ENCODE data around the gene MYL11.

Gene MYL11

DNA sequence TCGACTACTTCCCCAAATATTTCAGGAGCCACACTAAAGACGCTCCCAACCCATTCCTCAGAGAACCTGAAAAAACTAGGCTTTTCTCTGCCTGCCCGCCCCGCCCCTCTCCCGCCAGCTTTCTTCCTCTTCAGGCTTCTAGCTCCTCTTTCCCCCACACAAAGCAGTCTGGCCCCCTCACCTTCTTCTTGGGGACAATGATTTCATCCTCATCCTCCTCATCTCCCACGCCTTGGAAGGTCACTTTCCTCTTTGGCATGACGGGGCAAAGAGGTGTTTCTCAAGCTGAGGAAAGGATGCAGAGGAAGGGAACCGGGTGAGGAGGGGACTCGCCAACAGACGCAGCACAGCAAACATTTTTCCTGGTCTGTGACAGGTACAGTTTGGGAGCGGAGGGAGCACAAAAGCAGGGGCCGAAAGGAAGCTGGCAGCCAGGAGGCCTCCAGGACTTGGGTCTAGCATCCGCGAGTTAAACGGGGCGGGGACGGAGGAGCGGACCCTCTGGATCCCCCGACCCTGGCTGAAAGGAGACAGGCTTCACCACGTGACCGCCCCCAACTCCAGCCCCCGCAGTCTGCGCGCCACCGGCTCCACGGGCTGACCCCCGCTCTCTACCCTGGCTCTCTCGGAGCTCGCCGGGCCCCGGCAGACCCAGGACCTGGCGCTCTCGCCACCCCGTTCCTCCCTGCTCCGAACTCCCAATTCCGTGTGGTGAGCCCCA, 20.0 kb upstream of the MYL11 start:
- DNase-seq (ENCODE audit: extremely low spot score) = no peak
- POLR2A ChIA-PET = interaction anchor here (0.6 to 7.6 kb wide), 19 partner anchors 8 to 344 kb away, joined by 3 to 95 read pairs (median 4); partner anchors contain the start of genes DCTPP1, MAPK3, SEPTIN1 and SRCAP
- no peak for TF ChIP-seq ELF4 (IDR thresholded peaks at IDR 0.05)
- TF ChIP-seq FOXK2 (IDR thresholded peaks at IDR 0.05) = no peak
- TF ChIP-seq FOXM1 (IDR thresholded peaks at IDR 0.05; ENCODE audit: borderline replicate concordance) = no peak
- no peak for TF ChIP-seq SUZ12 (IDR thresholded peaks at IDR 0.05)
- no peak for TF ChIP-seq SP1 (IDR thresholded peaks at IDR 0.05)
- no peak for TF ChIP-seq HDGF (IDR thresholded peaks at IDR 0.05; ENCODE audit: borderline replicate concordance)
- no peak for TF ChIP-seq CTBP1 (IDR thresholded peaks at IDR 0.05; ENCODE audit: borderline replicate concordance)
- TF ChIP-seq, protein P1, sequence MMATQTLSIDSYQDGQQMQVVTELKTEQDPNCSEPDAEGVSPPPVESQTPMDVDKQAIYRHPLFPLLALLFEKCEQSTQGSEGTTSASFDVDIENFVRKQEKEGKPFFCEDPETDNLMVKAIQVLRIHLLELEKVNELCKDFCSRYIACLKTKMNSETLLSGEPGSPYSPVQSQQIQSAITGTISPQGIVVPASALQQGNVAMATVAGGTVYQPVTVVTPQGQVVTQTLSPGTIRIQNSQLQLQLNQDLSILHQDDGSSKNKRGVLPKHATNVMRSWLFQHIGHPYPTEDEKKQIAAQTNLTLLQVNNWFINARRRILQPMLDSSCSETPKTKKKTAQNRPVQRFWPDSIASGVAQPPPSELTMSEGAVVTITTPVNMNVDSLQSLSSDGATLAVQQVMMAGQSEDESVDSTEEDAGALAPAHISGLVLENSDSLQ (IDR thresholded peaks at IDR 0.05) = no peak
- TF ChIP-seq ZNF384 (IDR thresholded peaks at IDR 0.05) = no peak
- TF ChIP-seq NFRKB (IDR thresholded peaks at IDR 0.05) = no peak
- no peak for TF ChIP-seq FOXA1 (IDR thresholded peaks at IDR 0.05)
- no peak for TF ChIP-seq BHLHE40 (IDR thresholded peaks at IDR 0.05; ENCODE audit: borderline replicate concordance)
- TF ChIP-seq LEF1 (IDR thresholded peaks at IDR 0.05; ENCODE audit: borderline replicate concordance) = no peak
- TF ChIP-seq TARDBP (IDR thresholded peaks at IDR 0.05) = no peak
- TF ChIP-seq ARNT (IDR thresholded peaks at IDR 0.05) = no peak
- TF ChIP-seq L3MBTL2 (conservative IDR thresholded peaks at IDR 0.05) = no peak
- CTCF ChIA-PET = interaction anchor here (3.1 kb wide), 1 partner anchor 17 kb away, joined by 10 read pairs; no protein-coding TSS in a partner anchor

DNA sequence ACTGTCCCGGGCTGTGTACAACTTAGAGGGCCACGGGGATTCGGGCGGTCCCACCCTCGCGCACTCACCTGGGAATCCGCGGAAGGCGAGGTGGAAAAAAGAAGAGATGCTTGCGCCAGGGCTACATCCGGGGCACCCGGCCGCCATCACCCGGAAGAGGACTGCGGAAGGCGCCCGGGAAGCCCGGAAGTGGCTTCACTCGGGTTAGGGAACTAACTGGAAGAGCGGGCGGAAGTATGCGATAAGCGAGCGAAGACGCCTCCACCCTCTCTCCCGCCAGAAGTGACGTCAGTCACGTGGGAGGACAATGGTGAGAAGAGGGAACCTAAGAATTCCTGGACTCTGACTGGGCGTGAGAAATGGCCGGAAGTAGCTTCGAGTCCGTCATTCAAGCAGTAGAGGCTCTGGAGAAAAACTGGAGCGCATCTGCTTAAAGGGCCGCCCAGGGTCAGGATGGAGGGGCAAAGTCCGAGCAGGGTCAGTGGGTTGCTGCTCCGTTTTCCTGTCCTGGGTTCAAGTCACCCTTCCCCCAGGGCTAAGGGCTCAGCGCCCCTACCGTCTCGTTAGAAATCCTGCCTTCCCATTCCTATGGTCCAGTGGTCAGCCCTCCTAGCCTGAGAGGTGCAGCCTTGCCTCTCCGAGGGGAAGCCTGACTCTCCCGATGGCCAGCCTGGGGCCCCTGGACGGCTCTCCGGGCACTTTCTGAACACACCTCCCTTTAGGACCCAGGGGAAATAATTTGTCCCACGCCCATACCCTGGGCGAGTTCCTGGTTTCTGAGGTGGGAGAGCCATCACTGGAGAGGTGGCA, 19.3 kb upstream of the MYL11 start, which contains the start of gene CD2BP2:
Gene CD2BP2 (minus strand): TSS at position 165 of the 810 bp plus-strand sequence. CDS start 627 bp downstream, outside the sequence.
- TF ChIP-seq BHLHE40 (IDR thresholded peaks at IDR 0.05; ENCODE audit: borderline replicate concordance) = no peak
- TF ChIP-seq FOXK2 (IDR thresholded peaks at IDR 0.05) = no peak
- peak; percentile 99 for TF ChIP-seq ELF4 (IDR thresholded peaks at IDR 0.05)
- peak; percentile 61; the same call in 1 of the 2 replicates for TF ChIP-seq FOXM1 (IDR thresholded peaks at IDR 0.05; ENCODE audit: borderline replicate concordance)
- TF ChIP-seq, protein P1 (IDR thresholded peaks at IDR 0.05) = peak; percentile 86
- peak; percentile 96 for TF ChIP-seq L3MBTL2 (conservative IDR thresholded peaks at IDR 0.05)
- no peak for TF ChIP-seq CTBP1 (IDR thresholded peaks at IDR 0.05; ENCODE audit: borderline replicate concordance)
- no peak for TF ChIP-seq SUZ12 (IDR thresholded peaks at IDR 0.05)
- TF ChIP-seq ZNF384 (IDR thresholded peaks at IDR 0.05) = no peak
- no peak for TF ChIP-seq TARDBP (IDR thresholded peaks at IDR 0.05)
- TF ChIP-seq LEF1 (IDR thresholded peaks at IDR 0.05; ENCODE audit: borderline replicate concordance) = no peak
- CTCF ChIA-PET = interaction anchor here (3.1 kb wide), 1 partner anchor 16 kb away, joined by 10 read pairs; no protein-coding TSS in a partner anchor
- POLR2A ChIA-PET = interaction anchor here (0.8 to 7.6 kb wide), 19 partner anchors 9 to 279 kb away, joined by 3 to 95 read pairs (median 4); partner anchors contain the start of genes DCTPP1, SEPTIN1, TBC1D10B and YPEL3
- DNase-seq (ENCODE audit: extremely low spot score) = peak; percentile 99

DNA sequence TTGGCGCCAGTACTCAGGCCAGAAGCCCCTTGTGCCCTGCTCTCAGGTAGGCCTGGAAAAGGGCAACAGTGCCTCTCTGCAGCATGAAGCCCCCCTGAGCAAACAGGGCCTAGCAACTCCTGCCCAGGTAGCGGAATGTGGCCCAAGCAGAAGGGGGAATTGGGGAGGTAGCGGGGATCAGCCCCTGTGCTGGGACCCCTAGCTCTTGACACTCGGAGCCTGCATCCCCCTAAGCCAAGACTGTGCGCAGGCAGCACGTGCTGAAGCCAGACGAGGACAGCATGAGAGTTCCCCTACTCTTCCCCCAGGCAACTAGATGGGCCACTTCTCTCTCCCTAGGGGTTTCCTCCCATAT, 18.7 kb upstream of the MYL11 start:
- no peak for TF ChIP-seq SUZ12 (IDR thresholded peaks at IDR 0.05)
- no peak for TF ChIP-seq ARNT (IDR thresholded peaks at IDR 0.05)
- TF ChIP-seq L3MBTL2 (conservative IDR thresholded peaks at IDR 0.05) = peak; percentile 87
- TF ChIP-seq ZNF384 (IDR thresholded peaks at IDR 0.05) = no peak
- no peak for DNase-seq (ENCODE audit: extremely low spot score)
- ChIA-PET CTCF (no interaction called here), POLR2A (interaction anchor here (0.8 to 7.6 kb wide), 12 partner anchors 9 to 278 kb away, joined by 3 to 95 read pairs (median 4); partner anchors contain the start of genes DCTPP1, TBC1D10B, YPEL3 and ZNF48)

DNA sequence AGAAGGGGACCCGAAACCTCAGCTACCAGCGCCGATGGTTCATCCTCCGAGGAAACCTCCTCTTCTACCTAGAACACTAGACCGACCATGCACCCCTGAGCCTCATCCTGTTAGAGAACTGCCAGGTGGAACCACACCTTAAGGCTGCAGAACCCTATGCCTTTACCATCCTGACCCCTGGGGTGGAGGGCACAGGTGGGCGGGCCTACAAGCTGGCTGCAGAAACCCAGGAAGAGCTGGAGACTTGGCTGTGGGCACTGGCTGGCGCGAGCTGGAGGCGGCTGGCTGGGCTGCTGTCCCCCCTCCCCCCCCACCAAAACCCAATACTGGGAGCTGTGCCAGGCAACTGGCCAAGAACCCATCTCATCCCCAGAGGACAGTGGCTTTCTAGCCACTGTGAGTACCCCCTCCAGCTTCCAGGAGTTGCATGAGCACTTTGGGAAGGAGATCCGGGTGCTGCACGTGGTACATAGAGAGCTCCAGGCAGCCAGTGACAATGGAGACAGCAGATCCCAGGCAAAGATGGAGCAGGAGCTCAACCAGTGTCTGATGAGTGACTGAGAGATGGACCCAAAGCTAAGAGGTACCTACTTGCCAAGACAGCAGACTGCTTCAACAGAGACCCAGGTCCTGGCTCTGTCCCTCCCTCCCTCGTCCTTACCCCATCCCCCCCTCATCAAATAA, 18.1 kb upstream of the MYL11 start:
- ChIA-PET POLR2A (interaction anchor here (1.2 to 7.6 kb wide), 6 partner anchors 8 to 51 kb away, joined by 3 to 95 read pairs (median 12); partner anchors contain the start of genes TBC1D10B, ZNF48 and ZNF771), CTCF (interaction anchor here (2.0 kb wide), 1 partner anchor 53 kb away, joined by 5 read pairs; no protein-coding TSS in a partner anchor)
- no peak for TF ChIP-seq ARNT (IDR thresholded peaks at IDR 0.05)
- TF ChIP-seq L3MBTL2 (conservative IDR thresholded peaks at IDR 0.05) = no peak
- no peak for TF ChIP-seq FOXM1 (IDR thresholded peaks at IDR 0.05; ENCODE audit: borderline replicate concordance)
- no peak for TF ChIP-seq ELF4 (IDR thresholded peaks at IDR 0.05)
- TF ChIP-seq FOXK2 (IDR thresholded peaks at IDR 0.05) = no peak
- DNase-seq (ENCODE audit: extremely low spot score) = no peak

DNA sequence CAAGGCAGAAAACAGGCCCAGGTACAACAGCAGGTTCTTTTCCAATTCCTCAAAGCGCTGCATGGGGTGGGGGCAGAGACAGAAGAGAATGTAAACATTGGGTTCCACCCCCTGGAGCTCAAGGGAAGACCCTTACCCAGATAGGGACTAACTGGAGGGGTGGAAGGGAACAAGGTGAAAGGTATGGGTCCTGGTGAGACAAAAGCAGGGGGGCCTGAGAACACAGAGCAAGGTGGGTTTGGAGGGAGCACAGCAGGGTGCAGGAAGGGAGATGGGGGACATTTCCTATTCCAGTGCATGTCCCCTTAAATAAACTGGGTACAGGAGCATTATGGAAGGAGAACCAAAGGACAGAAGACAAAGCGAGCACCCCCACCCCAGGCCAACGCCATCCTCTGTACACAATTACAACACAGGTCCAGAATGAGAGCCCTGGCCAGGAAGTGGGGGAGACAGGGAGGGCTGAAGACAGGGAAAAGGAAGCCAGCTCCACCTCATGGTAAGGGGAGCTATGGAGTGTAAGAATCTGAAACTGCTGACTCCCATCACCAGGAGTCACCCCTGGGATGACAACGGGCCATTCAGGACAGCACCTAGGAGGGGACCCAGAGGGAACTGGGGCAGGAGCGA, 17.4 kb upstream of the MYL11 start:
- ChIA-PET POLR2A (interaction anchor here (0.8 to 7.6 kb wide), 7 partner anchors 8 to 50 kb away, joined by 3 to 95 read pairs (median 7); partner anchors contain the start of genes TBC1D10B, ZNF48 and ZNF771), CTCF (interaction anchor here (2.0 kb wide), 1 partner anchor 53 kb away, joined by 5 read pairs; no protein-coding TSS in a partner anchor)
- TF ChIP-seq TARDBP (IDR thresholded peaks at IDR 0.05) (no peak), NFRKB (IDR thresholded peaks at IDR 0.05) (no peak), ARNT (IDR thresholded peaks at IDR 0.05) (no peak), ZNF384 (IDR thresholded peaks at IDR 0.05) (no peak), SP1 (IDR thresholded peaks at IDR 0.05) (no peak), SUZ12 (IDR thresholded peaks at IDR 0.05) (no peak), LEF1 (IDR thresholded peaks at IDR 0.05; ENCODE audit: borderline replicate concordance) (no peak), HDGF (IDR thresholded peaks at IDR 0.05; ENCODE audit: borderline replicate concordance) (no peak), ELF4 (IDR thresholded peaks at IDR 0.05) (no peak), FOXA1 (IDR thresholded peaks at IDR 0.05) (no peak), FOXK2 (IDR thresholded peaks at IDR 0.05) (no peak), L3MBTL2 (conservative IDR thresholded peaks at IDR 0.05) (no peak), FOXM1 (IDR thresholded peaks at IDR 0.05; ENCODE audit: borderline replicate concordance) (no peak), CTBP1 (IDR thresholded peaks at IDR 0.05; ENCODE audit: borderline replicate concordance) (no peak), BHLHE40 (IDR thresholded peaks at IDR 0.05; ENCODE audit: borderline replicate concordance) (no peak)
- TF ChIP-seq, protein P1 (IDR thresholded peaks at IDR 0.05) = no peak
- DNase-seq (ENCODE audit: extremely low spot score) = no peak

All from HEK293T (cell line).